DND-41 (cell line): ENCODE results near the gene GALM.

ENCODE experiments used
- EZH2 ChIP-seq: IDR thresholded peaks from 3 replicates; pipeline ENCODE4 v1.6.1; 2012; ENCODE audit warnings: borderline replicate concordance, low read depth, mild to moderate bottlenecking, moderate library complexity, low read length, inconsistent platforms; ENCODE audit not compliant: severe bottlenecking
- TF ChIP-seq, protein P1 (sequence below): IDR thresholded peaks from 2 replicates; pipeline ENCODE4 v1.5.1; 2012; ENCODE audit warnings: borderline replicate concordance, low read length, moderate library complexity, mild to moderate bottlenecking; ENCODE audit not compliant: poor library complexity, severe bottlenecking; ENCODE audit errors: extremely low read depth

DNA sequence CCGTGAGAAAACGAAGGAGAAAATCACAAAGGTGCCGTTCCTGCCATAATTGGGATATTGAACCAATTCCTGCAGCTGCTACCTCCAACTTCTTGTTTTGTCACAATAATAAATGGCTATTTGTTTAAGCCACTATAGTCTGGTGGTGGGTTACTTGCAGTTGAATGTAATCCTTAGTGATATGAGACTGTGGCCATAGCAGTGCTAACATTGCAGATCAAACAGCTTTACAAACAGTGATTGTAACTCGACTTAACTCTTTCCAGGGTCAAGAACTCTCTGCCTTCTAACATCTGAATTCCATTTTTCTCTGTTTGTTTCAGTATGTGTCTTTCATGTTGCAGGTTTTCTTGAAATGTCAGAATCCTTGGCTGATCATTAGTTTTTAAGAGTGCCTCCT, 38.5 kb upstream of the GALM start:
- TF ChIP-seq, protein P1, sequence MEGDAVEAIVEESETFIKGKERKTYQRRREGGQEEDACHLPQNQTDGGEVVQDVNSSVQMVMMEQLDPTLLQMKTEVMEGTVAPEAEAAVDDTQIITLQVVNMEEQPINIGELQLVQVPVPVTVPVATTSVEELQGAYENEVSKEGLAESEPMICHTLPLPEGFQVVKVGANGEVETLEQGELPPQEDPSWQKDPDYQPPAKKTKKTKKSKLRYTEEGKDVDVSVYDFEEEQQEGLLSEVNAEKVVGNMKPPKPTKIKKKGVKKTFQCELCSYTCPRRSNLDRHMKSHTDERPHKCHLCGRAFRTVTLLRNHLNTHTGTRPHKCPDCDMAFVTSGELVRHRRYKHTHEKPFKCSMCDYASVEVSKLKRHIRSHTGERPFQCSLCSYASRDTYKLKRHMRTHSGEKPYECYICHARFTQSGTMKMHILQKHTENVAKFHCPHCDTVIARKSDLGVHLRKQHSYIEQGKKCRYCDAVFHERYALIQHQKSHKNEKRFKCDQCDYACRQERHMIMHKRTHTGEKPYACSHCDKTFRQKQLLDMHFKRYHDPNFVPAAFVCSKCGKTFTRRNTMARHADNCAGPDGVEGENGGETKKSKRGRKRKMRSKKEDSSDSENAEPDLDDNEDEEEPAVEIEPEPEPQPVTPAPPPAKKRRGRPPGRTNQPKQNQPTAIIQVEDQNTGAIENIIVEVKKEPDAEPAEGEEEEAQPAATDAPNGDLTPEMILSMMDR = no peak
- no peak for TF ChIP-seq EZH2
